Measurements from ENCODE around the gene FBXO11.

- no peak for TF ChIP-seq REST (IDR thresholded peaks at IDR 0.05; ENCODE audit: low read depth)
- no peak for TF ChIP-seq CEBPB (IDR thresholded peaks at IDR 0.05)
- no peak for TF ChIP-seq YY1 (IDR thresholded peaks at IDR 0.05; ENCODE audit: low read depth)
- no peak for TF ChIP-seq TAF1 (IDR thresholded peaks at IDR 0.05; ENCODE audit: low read depth)
- TF ChIP-seq MAX (IDR thresholded peaks at IDR 0.05) = no peak
- no peak for TF ChIP-seq TEAD4 (IDR thresholded peaks at IDR 0.05)
- TF ChIP-seq RAD21 (IDR thresholded peaks at IDR 0.05; ENCODE audit: low read depth) = no peak
- no peak for TF ChIP-seq EP300 (IDR thresholded peaks at IDR 0.05; ENCODE audit: borderline replicate concordance)
- no peak for TF ChIP-seq EGR1 (IDR thresholded peaks at IDR 0.05)
Observed at GRCh38 chr2:47867205-47867604, 39.1 kb downstream of the FBXO11 start.

Measured in Ishikawa (cell line).